Thyroid gland (tissue), 4 donors: ENCODE results near the gene SLAMF6. TPM values are rescaled to one million over a fixed set of nuclear protein-coding genes. Genes with fewer than 3 reads are reported as not detected.
"Not testable (repeated sequence)": the region's sequence is repeated elsewhere in the genome, so short reads cannot be mapped to it uniquely, and the experiment has no call there.

Experiments
- DNase-seq, 2 donors: peaks; one replicate each; pipeline ENCODE4 v3.0.0-alpha.2; 2019
- H3K27ac ChIP-seq, 3 donors: fragments of 200-600 bp; sonication (generic); 1 replicate in 2 of 3; 2 replicates in 1 of 3; pipeline ENCODE4 v1.5.1; 2016 to 2019; ENCODE audit warnings: mild to moderate bottlenecking in 1 of 3, moderate library complexity in 1 of 3
- H3K27me3 ChIP-seq: fragments of 200-600 bp; sonication (generic); one replicate; pipeline ENCODE4 v1.5.1; 2019
- H3K36me3 ChIP-seq, 2 donors: fragments of 200-600 bp; sonication (generic); one replicate each; pipeline ENCODE4 v1.5.1; 2016 to 2019
- H3K4me1 ChIP-seq, 2 donors: fragments of 200-600 bp; sonication (generic); one replicate each; pipeline ENCODE4 v1.5.1; 2017 to 2019
- H3K4me3 ChIP-seq, 3 donors: fragments of 200-600 bp; sonication (generic); replicated peaks in 1 of 3; 1 replicate in 2 of 3; 2 replicates in 1 of 3; pipeline ENCODE4 v1.5.1; 2016; ENCODE audit warnings: mild to moderate bottlenecking in 1 of 3
- H3K9me3 ChIP-seq: fragments of 200-600 bp; sonication (generic); one replicate; pipeline ENCODE4 v1.5.1; 2017
- POLR2A ChIP-seq, 2 donors: fragments of 450-650 bp; IDR thresholded peaks; one replicate each; pipeline ENCODE4 v1.6.1; 2017; ENCODE audit warnings: antibody characterized with exemption in 2 of 2, mild to moderate bottlenecking in 2 of 2, moderate library complexity in 1 of 2
- WGBS, 2 donors: methylation state at CpG; one replicate each; pipeline ENCODE4 v1.1.5; 2017; 5-methylcytosine and 5-hydroxymethylcytosine counted together
- intact Hi-C: fragments of 100-400 bp; cut with DNase I; formaldehyde crosslinking; loops from one replicate; pipeline ENCODE4 v1.15.1; 2023
- total RNA-seq, 4 donors: library from RNA; depleted of rRNA; stranded (reverse); fragments of >200 nt; gene quantifications; one replicate each; pipeline ENCODE4 v1.2.3, GENCODE V29; 2016
- TF ChIP-seq, protein P1 (sequence below), 6 experiments: fragments of 200-600 bp in 3 of 6; fragments of 450-650 bp in 3 of 6; sonication (generic) in 3 of 6; IDR thresholded peaks; one replicate each; pipeline ENCODE4 v1.5.1; 2016 to 2019; ENCODE audit warnings: antibody characterized with exemption in 6 of 6, mild to moderate bottlenecking in 2 of 6, inconsistent platforms in 1 of 6, moderate library complexity in 1 of 6

Gene SLAMF6
- total RNA-seq, 4 donors from 2014 or later: 1.3 to 3.6 (median 1.7) TPM

DNA sequence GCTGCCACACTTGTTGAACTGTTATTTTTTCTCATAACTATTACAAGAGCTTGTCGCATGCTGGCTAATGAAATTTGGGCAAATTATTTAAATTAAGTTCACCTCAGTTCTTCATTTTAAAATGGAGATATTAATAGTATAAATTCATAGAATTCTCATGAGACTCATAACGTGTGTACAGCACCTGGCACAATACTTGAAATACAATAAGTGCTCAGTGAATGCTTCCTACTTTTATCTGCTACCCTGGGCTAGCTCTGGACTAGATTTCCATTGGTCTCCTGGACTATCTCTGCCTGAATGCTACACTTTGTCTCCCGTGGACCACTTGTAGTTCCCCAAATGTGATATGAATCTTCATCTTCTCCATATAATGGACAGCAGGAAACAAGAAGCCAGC lies 919 bp downstream of the SLAMF6 start:
- Histone ChIP-seq H3K36me3 (no peaks in the 10 kb centered on the region), H3K27ac (no peak overlapping the region), H3K4me1 (no peaks in the 10 kb centered on the region), H3K4me3 (no peak overlapping the region), H3K27me3 (no peaks in the 10 kb centered on the region), H3K9me3 (no peaks in the 10 kb centered on the region)
- intact Hi-C loops: no loop called here
- TF ChIP-seq, protein P1, sequence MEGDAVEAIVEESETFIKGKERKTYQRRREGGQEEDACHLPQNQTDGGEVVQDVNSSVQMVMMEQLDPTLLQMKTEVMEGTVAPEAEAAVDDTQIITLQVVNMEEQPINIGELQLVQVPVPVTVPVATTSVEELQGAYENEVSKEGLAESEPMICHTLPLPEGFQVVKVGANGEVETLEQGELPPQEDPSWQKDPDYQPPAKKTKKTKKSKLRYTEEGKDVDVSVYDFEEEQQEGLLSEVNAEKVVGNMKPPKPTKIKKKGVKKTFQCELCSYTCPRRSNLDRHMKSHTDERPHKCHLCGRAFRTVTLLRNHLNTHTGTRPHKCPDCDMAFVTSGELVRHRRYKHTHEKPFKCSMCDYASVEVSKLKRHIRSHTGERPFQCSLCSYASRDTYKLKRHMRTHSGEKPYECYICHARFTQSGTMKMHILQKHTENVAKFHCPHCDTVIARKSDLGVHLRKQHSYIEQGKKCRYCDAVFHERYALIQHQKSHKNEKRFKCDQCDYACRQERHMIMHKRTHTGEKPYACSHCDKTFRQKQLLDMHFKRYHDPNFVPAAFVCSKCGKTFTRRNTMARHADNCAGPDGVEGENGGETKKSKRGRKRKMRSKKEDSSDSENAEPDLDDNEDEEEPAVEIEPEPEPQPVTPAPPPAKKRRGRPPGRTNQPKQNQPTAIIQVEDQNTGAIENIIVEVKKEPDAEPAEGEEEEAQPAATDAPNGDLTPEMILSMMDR (IDR thresholded peaks at IDR 0.05): no peak
- no peak for TF ChIP-seq POLR2A (IDR thresholded peaks at IDR 0.05)
- no peak for DNase-seq
- whole genome bisulfite sequencing, 2 donors: 56 to 68% methylated on average over 3 of the region's 3 CpGs

DNA sequence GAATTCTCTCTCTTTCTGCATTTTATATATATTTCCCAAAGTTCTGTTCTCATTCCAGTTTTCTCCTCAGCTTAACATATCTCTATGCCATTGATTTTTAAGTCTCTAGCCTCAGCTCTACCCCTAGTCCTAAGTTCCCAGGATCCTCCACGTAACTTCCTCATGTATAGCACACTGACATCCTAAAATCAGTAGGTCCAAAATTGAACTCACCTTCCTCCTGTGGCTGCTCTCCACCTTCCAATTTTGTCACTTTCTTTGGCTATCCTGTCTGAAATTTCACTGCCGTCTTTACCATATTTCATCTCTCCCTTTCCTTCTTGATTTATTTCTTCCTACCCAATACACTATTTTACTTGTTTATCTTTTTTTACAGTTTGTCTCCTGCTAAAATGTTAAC lies 1.5 kb downstream of the SLAMF6 start:
- Histone ChIP-seq H3K4me1 (no peaks in the 10 kb centered on the region), H3K36me3 (no peaks in the 10 kb centered on the region), H3K27ac (no peak overlapping the region), H3K27me3 (no peaks in the 10 kb centered on the region), H3K9me3 (no peaks in the 10 kb centered on the region), H3K4me3 (no peak overlapping the region)
- 85 to 87% methylated on average over 2 of the region's 2 CpGs for WGBS, 2 donors
- intact Hi-C loops: no loop called here
- no peak for TF ChIP-seq POLR2A (IDR thresholded peaks at IDR 0.05)
- TF ChIP-seq, protein P1 (IDR thresholded peaks at IDR 0.05): no peak
- DNase-seq: no peak

DNA sequence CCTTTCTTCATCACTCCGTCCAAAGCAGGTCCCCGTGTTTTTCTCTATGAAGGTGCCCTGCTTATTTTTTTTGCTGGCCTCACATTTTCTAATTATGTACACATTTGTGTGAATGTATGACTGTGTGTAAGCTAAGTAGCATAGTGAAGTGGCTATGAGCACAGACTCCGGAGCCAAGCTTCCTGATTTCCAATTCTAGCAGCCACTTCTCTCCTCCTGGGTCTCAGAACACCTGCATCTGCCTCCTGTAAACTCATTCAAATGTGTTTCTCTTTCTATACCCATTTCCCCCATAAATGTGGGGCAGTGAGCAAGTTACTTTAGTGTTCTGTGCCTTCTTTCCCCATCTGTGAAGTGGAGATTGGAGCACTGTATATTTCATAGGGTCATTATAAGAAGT lies 2.1 kb downstream of the SLAMF6 start:
- no peak overlapping the region for H3K27ac ChIP-seq
- no peaks in the 10 kb centered on the region for H3K27me3 ChIP-seq
- H3K4me3 ChIP-seq: no peak overlapping the region
- 35 to 40% methylated on average over 3 of the region's 3 CpGs for WGBS, 2 donors
- H3K9me3 ChIP-seq: no peaks in the 10 kb centered on the region
- no peak for DNase-seq
- intact Hi-C loops: no loop called here
- no peaks in the 10 kb centered on the region for H3K36me3 ChIP-seq
- TF ChIP-seq, protein P1 (IDR thresholded peaks at IDR 0.05): no peak
- TF ChIP-seq POLR2A (IDR thresholded peaks at IDR 0.05): no peak
- no peaks in the 10 kb centered on the region for H3K4me1 ChIP-seq

DNA sequence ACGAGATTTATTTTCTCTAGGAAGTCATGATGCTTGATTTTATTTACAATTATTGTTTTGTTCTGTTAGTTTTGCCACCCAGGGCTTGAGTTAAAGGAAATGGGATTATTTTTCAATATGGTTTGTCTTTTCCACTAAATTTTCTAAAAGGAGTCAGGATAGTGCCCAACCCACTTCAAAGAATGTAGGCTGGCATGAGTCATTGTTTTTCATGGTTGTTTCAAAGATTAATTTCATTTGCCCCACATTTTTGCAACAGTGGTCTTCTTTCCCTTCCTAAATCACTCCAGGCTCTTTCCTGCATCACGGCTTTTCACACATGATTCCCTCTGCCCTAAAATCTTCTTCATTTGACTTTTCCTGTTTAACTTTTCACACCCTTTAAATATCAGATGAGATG lies 2.5 kb downstream of the SLAMF6 start:
- intact Hi-C loops: no loop called here
- WGBS, 2 donors: 36 to 51% methylated on average over 2 of the region's 2 CpGs
- no peak for DNase-seq
- TF ChIP-seq, protein P1 (IDR thresholded peaks at IDR 0.05): no peak
- TF ChIP-seq POLR2A (IDR thresholded peaks at IDR 0.05): no peak
- no peaks in the 10 kb centered on the region for H3K4me1 ChIP-seq
- no peaks in the 10 kb centered on the region for H3K9me3 ChIP-seq
- no peak overlapping the region for H3K4me3 ChIP-seq
- H3K27me3 ChIP-seq: no peaks in the 10 kb centered on the region
- H3K36me3 ChIP-seq: no peaks in the 10 kb centered on the region
- no peak overlapping the region for H3K27ac ChIP-seq

DNA sequence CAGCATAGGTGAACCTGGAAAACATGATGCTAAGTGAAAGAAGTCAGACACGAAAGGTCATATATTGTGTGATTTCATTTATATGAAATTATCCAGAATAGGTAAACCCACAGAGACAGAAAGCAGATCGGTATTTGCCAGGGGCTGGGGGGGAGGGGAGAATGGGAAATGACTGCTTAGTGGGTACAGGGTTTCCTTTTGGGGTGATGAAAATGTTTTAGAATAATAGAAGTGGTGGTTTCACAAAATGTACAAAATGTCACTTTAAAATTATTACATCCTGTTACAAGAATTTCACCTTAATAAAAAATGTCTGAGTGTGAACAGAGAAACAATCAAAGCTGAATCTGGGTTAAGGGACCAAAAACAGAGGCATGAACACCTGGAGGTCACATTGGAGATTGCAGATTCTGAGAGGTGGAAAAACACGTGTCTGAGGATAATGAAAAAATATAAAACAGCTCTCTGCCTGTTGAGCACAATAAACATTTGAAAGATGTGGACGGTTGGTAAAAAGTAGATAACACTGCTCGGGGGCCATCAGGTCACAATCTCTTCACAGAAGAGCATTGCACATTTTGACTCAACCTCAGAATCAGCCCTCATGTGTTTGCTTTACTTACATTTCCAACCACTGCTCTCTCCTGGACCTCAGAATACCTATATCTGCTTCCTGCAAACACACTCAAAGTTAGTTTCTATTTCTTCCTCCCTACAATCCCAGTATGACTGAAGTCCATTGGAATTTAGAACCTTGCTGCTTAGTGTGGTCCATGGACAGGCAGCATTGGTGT lies 3.2 kb downstream of the SLAMF6 start:
- TF ChIP-seq, protein P1 (IDR thresholded peaks at IDR 0.05): no peak
- TF ChIP-seq POLR2A (IDR thresholded peaks at IDR 0.05): no peak
- Histone ChIP-seq H3K27ac (no peak overlapping the region), H3K4me3 (no peak overlapping the region), H3K27me3 (no peaks in the 10 kb centered on the region), H3K36me3 (no peaks in the 10 kb centered on the region), H3K9me3 (no peaks in the 10 kb centered on the region), H3K4me1 (no peaks in the 10 kb centered on the region)
- WGBS, 2 donors: 52 to 59% methylated on average over 5 of the region's 5 CpGs
- DNase-seq: no peak
- intact Hi-C loops: no loop called here

DNA sequence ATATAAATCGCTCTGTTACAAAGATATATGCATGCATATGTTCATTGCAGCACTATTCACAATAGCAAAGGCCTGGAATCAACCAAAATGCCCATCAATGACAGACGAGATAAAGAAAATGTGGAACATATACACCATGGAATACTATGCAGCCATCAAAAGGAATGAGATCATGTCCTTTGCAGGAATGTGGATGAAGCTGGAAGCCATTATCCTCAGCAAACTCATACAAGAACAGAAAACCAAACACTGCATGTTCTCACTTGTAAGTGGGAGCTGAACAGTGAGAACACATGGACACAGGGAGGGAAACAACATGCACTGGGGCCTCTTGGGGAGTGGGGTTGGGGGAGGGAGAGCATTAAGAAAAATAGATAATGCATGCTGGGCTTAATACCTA lies 5.5 kb downstream of the SLAMF6 start:
- H3K9me3 ChIP-seq, H3K27me3 ChIP-seq, H3K4me3 ChIP-seq, H3K27ac ChIP-seq, H3K36me3 ChIP-seq, intact Hi-C loops, H3K4me1 ChIP-seq, DNase-seq: not testable (repeated sequence)
- WGBS, 2 donors: 44 to 48% methylated on average over 2 of the region's 2 CpGs

DNA sequence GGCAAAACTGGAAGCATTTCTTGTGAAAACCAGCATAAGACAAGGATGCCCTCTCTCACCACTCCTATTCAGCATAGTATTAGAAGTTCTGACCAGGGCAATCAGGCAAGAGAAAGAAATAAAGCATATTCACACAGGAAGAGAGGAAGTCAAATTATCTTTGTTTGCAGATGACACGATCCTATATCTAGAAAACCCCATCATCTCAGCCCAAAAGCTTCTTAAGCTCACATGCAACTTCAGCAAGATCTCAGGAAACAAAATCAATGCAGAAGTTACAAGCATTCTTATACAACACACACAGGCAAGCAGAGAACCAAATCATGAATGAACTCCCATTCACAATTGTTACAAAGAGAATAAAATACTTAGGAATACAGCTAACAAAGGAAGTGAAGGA lies 7.1 kb downstream of the SLAMF6 start:
- H3K27ac ChIP-seq, H3K27me3 ChIP-seq, H3K4me1 ChIP-seq, intact Hi-C loops, DNase-seq, H3K36me3 ChIP-seq, H3K9me3 ChIP-seq, H3K4me3 ChIP-seq: not testable (repeated sequence)
- 56 to 62% methylated on average over 1 of the region's 1 CpG for WGBS, 2 donors
